GM19025 (cell line): ENCODE data around the gene PPP4R2.
"Not testable (repeated sequence)": the region's sequence is repeated elsewhere in the genome, so short reads cannot be mapped to it uniquely, and the experiment has no call there.

Source experiments
- ATAC-seq: cut with Tn5 transposase; IDR thresholded peaks from one replicate; pipeline ENCODE4 v1.9.1; 2021; ENCODE audit warnings: mild to moderate bottlenecking, low read depth, moderate library complexity; ENCODE audit not compliant: unreplicated experiment

The PPP4R2 gene

GRCh38 chr3:73066243-73066642, 69.6 kb downstream of the PPP4R2 start:
- ATAC-seq, result not testable (repeated sequence)

- no peak for ATAC-seq
Measured at GRCh38 chr3:73068419-73068818, 71.8 kb downstream of the PPP4R2 start.

GRCh38 chr3:73069187-73069586, 72.6 kb downstream of the PPP4R2 start:
- ATAC-seq, result no peak

GRCh38 chr3:73069775-73070444, 73.3 kb downstream of the PPP4R2 start:
- ATAC-seq, result no peak

GRCh38 chr3:73070675-73071575, 74.3 kb downstream of the PPP4R2 start:
- no peak for ATAC-seq

- ATAC-seq, result no peak
Measured at GRCh38 chr3:73071952-73072351, 75.3 kb downstream of the PPP4R2 start.

- no peak for ATAC-seq
Measured at GRCh38 chr3:73072634-73073033, 76.0 kb downstream of the PPP4R2 start.

GRCh38 chr3:73073091-73073707, 76.6 kb downstream of the PPP4R2 start:
- no peak for ATAC-seq

- ATAC-seq, result no peak
Measured at GRCh38 chr3:73074781-73075180, 78.2 kb downstream of the PPP4R2 start.

GRCh38 chr3:73080216-73080966, 83.8 kb downstream of the PPP4R2 start:
- peak; percentile 76 for ATAC-seq

- no peak for ATAC-seq
Measured at GRCh38 chr3:73081140-73081539, 84.5 kb downstream of the PPP4R2 start.

- no peak for ATAC-seq
Measured at GRCh38 chr3:73084170-73084569, 87.6 kb downstream of the PPP4R2 start.

GRCh38 chr3:73086071-73086494, 89.5 kb downstream of the PPP4R2 start:
- no peak for ATAC-seq

GRCh38 chr3:73094129-73094528, 97.5 kb downstream of the PPP4R2 start:
- no peak for ATAC-seq

GRCh38 chr3:73094951-73095350, 98.3 kb downstream of the PPP4R2 start:
- no peak for ATAC-seq

GRCh38 chr3:73096169-73096568, 99.6 kb downstream of the PPP4R2 start:
- no peak for ATAC-seq

GRCh38 chr3:73098026-73098425, 101.4 kb downstream of the PPP4R2 start:
- ATAC-seq, result no peak

- ATAC-seq, result no peak
Measured at GRCh38 chr3:73098873-73099272, 102.3 kb downstream of the PPP4R2 start.

GRCh38 chr3:73100741-73101559, 104.3 kb downstream of the PPP4R2 start:
- peak; percentile 69 for ATAC-seq

GRCh38 chr3:73101881-73102280, 105.3 kb downstream of the PPP4R2 start:
- no peak for ATAC-seq
